SK-N-MC (cell line): ENCODE measurements around the gene AIPL1.

Experiments
- EZH2 ChIP-seq: fragments of 200-600 bp; sonication (generic); IDR thresholded peaks from one replicate; pipeline ENCODE4 v1.6.1; 2017; ENCODE audit warnings: antibody characterized with exemption
- POLR2AphosphoS5 ChIP-seq: IDR thresholded peaks from 2 replicates; pipeline ENCODE4 v1.6.1; 2012; ENCODE audit warnings: mild to moderate bottlenecking, low read depth, low read length, borderline replicate concordance

GRCh38 chr17:6470751-6471521 is 36.0 kb upstream of the AIPL1 start:
- TF ChIP-seq POLR2AphosphoS5 (no peak), EZH2 (no peak)
